Large intestine (tissue), 3 donors: ENCODE data around the gene GCDH. TPM values are rescaled to one million over a fixed set of nuclear protein-coding genes. Genes with fewer than 3 reads are reported as not detected.
"Not testable (repeated sequence)": the region's sequence is repeated elsewhere in the genome, so short reads cannot be mapped to it uniquely, and the experiment has no call there.

ENCODE experiments used
- DNase-seq, 2 donors: peaks; one replicate each; pipeline versions ENCODE4 v3.0.0 to v3.0.0-alpha.2; 2013
- H3K27ac ChIP-seq: one replicate; pipeline ENCODE4 v1.5.1; 2013; ENCODE audit warnings: low read length
- H3K27me3 ChIP-seq: 2 replicates; pipeline ENCODE4 v1.6.1; 2013; ENCODE audit warnings: low read length; ENCODE audit not compliant: control insufficient read depth, insufficient read depth
- H3K36me3 ChIP-seq: 2 replicates; pipeline ENCODE4 v1.6.1; 2013; ENCODE audit warnings: low read length; ENCODE audit not compliant: control insufficient read depth, insufficient read depth
- H3K4me1 ChIP-seq: one replicate; pipeline ENCODE4 v1.6.1; 2013; ENCODE audit warnings: low read length; ENCODE audit not compliant: control insufficient read depth, insufficient read depth
- H3K4me3 ChIP-seq: one replicate; pipeline ENCODE4 v1.5.1; 2013; ENCODE audit warnings: low read length
- H3K9me3 ChIP-seq: one replicate; pipeline ENCODE4 v1.6.1; 2013; ENCODE audit warnings: mild to moderate bottlenecking, low read depth, low read length, moderate library complexity; ENCODE audit not compliant: control insufficient read depth
- WGBS: methylation state at CpG from one replicate; pipeline ENCODE4 v1.1.5; 2013; ENCODE audit warnings: low lambda C conversion rate; ENCODE audit not compliant: insufficient coverage; 5-methylcytosine and 5-hydroxymethylcytosine counted together
- polyA plus RNA-seq: library from polyadenylated mRNA; unstranded; fragments of 120-200 nt; gene quantifications from one replicate; pipeline ENCODE4 v1.2.1, GENCODE V29; 2013

GCDH gene
- polyA plus RNA-seq, 1 donor: 25.4 TPM

DNA sequence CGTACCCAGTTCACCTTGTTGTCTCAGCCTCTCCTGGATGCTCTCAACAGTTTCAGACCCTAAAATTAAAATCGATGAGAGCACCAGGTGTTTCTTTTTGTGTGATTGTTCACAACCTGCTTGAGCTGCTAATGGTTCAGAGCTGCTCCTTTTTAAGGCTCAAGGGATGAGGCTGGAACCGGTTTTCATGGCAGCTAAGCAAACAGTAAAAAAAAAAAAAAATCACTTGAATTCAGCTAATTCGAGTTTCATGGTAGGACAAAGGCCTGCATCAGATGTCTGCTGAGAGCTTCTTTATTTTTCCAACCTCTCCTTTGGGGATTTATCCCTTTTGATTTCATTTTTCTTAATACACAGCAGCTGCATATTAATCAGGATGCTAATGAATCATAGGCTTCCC is 21.6 kb downstream of the GCDH start:
- Histone ChIP-seq H3K27ac (peak overlapping the region; percentile 53), H3K4me1 (peaks cover 7% of the 10 kb centered on the region), H3K27me3 (peaks cover 6% of the 10 kb centered on the region), H3K4me3 (no peak overlapping the region), H3K36me3 (no peaks in the 10 kb centered on the region), H3K9me3 (no peaks in the 10 kb centered on the region)
- 60% methylated on average over 1 of the region's 4 CpGs for WGBS
- DNase-seq: no peak

DNA sequence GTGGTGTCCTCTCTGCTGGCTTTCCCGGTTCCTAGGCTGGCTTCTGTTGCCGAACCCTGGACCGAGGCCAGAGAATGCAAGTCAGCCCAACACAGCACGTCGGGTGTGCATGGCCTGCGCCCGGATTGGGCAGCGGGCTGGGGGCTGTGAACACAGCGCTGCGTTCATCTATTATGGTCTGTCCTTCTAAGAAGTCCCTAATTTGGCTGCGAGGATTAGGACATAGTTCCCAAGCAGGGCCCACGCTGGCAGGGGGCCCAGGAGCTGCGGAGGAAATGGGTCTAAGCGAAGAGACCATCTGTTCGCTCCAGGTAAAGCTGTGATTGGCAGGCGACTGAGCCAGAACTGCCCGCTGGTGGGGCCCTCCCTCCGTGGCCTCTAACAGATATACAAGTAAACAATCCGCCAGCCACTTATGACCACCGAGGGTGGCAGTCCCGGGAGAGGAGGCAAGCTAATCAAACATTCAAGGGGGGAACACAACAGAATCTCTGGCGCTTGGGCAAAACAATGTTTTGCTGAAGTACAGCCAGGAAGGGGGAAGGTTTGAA is 22.1 kb downstream of the GCDH start:
- no peaks in the 10 kb centered on the region for H3K9me3 ChIP-seq
- no CpG with 5 or more reads among the region's 22 CpGs for WGBS
- H3K4me3 ChIP-seq: no peak overlapping the region

DNA sequence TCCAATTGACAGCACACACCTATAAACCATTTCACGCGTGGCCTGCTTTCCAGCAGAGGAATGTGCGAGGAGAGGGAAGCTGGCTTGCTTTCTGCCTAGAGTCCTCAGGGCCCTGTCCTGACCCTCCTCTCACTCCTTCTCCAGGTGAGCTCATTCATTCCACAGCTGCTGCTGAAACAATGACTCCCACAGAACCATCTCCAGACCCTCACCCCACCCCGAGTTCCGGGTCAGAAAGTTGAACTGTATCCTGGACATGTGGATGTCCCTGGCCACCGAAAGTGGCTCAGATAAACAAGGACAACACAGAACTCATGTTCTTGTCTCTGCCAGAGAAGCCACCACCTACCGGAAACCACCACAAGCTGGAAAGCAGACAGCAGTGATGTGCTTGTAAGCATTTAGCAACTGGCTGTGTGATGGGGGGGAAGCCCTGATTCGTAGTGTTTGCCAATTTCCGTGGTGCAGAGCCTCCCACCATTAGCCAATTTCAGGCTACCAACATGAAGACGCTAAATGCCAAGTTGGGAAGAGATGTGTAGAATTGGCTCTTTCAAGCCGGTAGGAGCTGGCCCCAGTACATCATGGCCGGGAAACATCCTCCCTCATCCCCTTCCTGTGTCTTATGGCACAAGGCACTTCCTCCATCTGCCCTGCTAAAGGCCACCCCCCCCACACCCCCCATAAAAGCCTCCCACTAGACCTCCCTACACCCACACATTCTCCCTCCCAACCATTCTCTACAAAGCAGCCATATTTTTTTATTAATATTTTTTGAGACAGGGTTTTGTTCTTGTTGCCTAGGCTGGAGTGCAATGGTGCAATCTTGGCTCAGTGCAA is 23.1 kb downstream of the GCDH start:
- Histone ChIP-seq H3K4me3 (no peak overlapping the region), H3K27me3 (peaks cover 6% of the 10 kb centered on the region), H3K36me3 (no peaks in the 10 kb centered on the region), H3K9me3 (no peaks in the 10 kb centered on the region), H3K4me1 (peaks cover 10% of the 10 kb centered on the region), H3K27ac (peak overlapping the region; percentile 53)
- peak in 1 of 2 donors; percentile 37 for DNase-seq
- no CpG with 5 or more reads among the region's 12 CpGs for WGBS

More for the DNA sequence above, 22.1 kb downstream of the GCDH start:
- DNase-seq: peak; percentile 63 to 67
- Histone ChIP-seq H3K27me3 (peaks cover 6% of the 10 kb centered on the region), H3K36me3 (no peaks in the 10 kb centered on the region), H3K27ac (peak overlapping the region; percentile 53), H3K4me1 (peaks cover 7% of the 10 kb centered on the region)

DNA sequence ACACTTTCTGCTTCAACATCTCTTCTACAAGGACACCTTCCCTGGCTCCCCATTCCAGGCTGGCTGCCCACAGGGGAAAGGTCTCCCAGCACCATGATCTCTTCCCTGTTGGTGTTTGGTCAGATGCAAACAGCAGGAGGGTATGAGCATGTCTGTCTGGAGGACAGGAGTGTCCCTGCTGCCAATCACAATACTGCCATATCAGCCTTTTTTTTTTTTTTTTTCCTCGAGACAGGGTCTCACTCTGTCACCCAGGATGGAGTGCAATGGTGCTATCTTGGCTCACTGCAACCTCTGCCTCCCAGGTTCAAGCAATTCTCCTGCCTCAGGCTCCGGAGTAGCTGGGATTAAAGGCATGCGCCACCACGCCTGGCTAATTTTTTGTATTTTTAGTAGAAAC is 24.9 kb downstream of the GCDH start:
- H3K4me3 ChIP-seq, DNase-seq, H3K4me1 ChIP-seq, H3K27me3 ChIP-seq, H3K9me3 ChIP-seq, H3K27ac ChIP-seq, H3K36me3 ChIP-seq: not testable (repeated sequence)
- WGBS: no CpG with 5 or more reads among the region's 4 CpGs

DNA sequence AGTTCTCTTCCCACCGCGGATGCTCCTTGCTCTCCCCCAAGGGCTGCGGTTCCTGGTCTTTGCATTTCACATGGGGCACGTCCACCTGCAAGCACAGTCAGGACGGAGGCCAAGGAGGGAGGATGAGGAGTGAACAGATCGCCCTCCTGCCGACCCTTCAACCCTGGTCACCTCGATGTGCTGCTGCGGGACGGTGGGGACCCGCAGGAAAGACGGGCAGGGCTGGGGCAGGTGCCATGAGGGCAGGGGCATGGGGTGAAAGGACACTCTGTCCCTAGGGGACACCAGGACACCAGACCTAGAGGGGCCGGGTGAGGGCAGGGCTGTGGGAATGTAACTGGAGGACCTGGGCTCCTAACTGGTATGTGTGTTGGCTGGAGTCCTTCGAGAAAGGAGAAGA is 27.3 kb downstream of the GCDH start:
- no CpG with 5 or more reads among the region's 14 CpGs for WGBS
- H3K9me3 ChIP-seq: no peaks in the 10 kb centered on the region
- H3K27ac ChIP-seq: no peak overlapping the region
- H3K4me1 ChIP-seq: peaks cover 6% of the 10 kb centered on the region
- DNase-seq: no peak
- H3K4me3 ChIP-seq: no peak overlapping the region
- H3K27me3 ChIP-seq: peaks cover under 1% of the 10 kb centered on the region
- peaks cover 14% of the 10 kb centered on the region for H3K36me3 ChIP-seq

DNA sequence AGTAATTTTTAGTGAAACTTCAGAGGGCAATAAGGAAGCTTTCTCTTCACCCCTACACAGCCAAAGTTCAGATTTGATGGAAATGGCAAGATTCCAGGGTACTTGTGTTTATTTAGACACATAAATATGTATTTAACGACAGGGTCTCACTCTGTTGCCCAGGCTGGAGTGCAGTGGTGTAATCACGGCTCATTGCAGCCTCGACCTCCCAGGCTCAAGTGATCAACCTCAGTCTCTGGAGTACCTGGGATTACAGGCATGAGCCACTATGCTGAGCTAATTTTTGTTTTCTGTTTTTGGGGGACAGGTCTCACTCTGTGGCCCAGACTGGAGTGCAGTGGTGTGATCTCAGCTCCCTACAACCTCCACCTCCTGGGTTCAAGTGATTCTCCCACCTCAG is 30.1 kb downstream of the GCDH start:
- Histone ChIP-seq H3K27ac (no peak overlapping the region), H3K36me3 (peaks cover 35% of the 10 kb centered on the region), H3K27me3 (no peaks in the 10 kb centered on the region), H3K9me3 (no peaks in the 10 kb centered on the region), H3K4me1 (peaks cover 3% of the 10 kb centered on the region), H3K4me3 (no peak overlapping the region)
- WGBS: no CpG with 5 or more reads among the region's 3 CpGs
- no peak for DNase-seq

DNA sequence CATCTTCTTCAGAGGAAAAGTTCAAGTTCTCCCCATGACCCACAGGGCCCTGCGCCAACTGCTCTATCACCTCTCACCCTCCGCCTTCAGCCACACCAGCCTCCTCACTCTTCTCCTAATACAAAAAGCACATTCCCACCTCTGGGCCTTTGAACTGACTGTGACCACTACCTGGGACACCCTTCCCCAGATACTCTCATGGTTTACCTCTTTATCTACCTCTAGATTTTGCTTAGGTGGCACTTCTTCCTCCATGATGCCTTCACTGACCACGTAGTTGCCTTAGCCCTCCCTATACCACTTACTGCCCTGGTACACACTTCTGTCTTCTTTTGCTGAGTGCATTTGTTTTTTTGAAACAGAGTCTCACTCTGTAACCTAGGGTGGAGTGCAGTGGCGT is 32.0 kb downstream of the GCDH start:
- DNase-seq: no peak
- no peak overlapping the region for H3K4me3 ChIP-seq
- no peak overlapping the region for H3K27ac ChIP-seq
- peaks cover 48% of the 10 kb centered on the region for H3K36me3 ChIP-seq
- no peaks in the 10 kb centered on the region for H3K27me3 ChIP-seq
- no peaks in the 10 kb centered on the region for H3K9me3 ChIP-seq
- 100% methylated on average over 1 of the region's 4 CpGs for WGBS
- H3K4me1 ChIP-seq: peaks cover 3% of the 10 kb centered on the region

DNA sequence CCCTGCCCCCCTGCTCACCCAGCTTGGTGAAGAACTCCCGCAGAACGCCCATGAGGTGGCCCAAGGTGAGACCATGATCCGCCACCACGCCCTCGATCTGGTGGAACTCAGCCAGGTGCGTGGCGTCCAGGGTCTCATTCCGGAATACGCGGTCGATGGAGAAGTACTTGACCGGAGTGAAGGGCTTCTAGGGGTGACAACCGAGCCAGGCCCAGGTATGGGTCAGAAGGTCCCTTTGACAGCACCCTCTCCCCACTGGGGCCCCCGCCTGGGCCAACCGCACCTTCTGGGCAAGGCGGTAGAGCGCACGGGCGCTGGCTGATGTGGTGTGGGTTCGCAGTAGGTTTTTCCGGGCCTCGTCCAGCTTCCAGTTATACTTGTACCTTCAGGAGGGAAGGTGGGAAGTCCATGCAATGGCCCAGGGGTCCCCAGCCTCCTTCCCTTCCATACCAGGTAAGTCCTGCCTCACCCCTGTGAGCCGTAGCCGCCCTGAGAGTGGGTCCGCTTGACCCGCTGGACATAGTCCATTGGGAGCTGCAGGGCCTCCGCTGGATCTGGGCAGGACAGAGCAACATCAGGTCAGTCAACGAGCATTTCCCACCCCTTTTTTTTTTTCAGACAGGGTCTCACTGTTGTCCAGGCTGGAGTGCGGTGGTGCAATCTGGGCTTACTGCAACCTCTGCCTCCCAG is 33.8 kb downstream of the GCDH start:
- Histone ChIP-seq H3K27me3 (no peaks in the 10 kb centered on the region), H3K9me3 (no peaks in the 10 kb centered on the region), H3K4me1 (no peaks in the 10 kb centered on the region), H3K36me3 (peaks cover 65% of the 10 kb centered on the region), H3K4me3 (no peak overlapping the region), H3K27ac (no peak overlapping the region)
- WGBS: no CpG with 5 or more reads among the region's 29 CpGs
- no peak for DNase-seq

DNA sequence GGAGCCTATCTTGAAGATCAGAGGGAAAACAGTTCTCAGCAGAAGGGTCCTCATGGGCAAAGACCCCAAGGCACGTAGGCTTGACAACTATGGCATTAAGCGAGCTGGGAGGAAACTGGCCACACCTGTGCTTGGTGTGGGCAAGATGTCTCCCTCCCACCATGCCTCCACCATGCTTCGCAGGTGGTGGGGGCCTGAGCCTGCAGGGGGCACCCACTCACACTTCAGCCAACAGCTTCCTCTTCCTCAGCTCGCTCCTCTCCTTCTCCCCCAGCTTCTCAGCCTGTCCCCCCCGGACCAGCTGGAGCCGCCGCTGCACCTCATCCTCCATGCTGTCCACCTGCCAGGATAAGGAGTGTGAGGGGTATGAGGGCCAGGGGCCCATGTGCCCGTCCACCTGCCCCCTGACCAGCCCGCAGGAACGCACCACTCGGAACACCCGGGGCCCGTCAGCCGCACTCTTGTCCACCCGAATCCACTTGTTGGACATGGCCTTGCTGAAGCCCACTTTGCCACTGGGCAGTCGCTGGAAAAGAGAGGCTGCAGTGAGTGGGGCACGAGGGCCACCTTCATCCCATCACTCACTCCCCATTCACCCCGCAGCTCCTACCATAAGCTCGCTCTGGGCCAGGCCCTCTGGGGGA is 39.2 kb downstream of the GCDH start:
- Histone ChIP-seq H3K4me3 (no peak overlapping the region), H3K27ac (no peak overlapping the region), H3K9me3 (peaks cover 3% of the 10 kb centered on the region), H3K36me3 (peaks cover 44% of the 10 kb centered on the region), H3K4me1 (peaks cover 7% of the 10 kb centered on the region), H3K27me3 (no peaks in the 10 kb centered on the region)
- WGBS: no CpG with 5 or more reads among the region's 19 CpGs
- no peak for DNase-seq
